ENCODE data around the gene SHISAL1. TPM values are rescaled to one million over a fixed set of nuclear protein-coding genes. Genes with fewer than 3 reads are reported as not detected.

Gene SHISAL1
- total and polyA plus RNA-seq, 10 of the 15 experiments (the other 5 are each of a cell fraction or from before 2014, with no cell fraction given) = not detected

DNA sequence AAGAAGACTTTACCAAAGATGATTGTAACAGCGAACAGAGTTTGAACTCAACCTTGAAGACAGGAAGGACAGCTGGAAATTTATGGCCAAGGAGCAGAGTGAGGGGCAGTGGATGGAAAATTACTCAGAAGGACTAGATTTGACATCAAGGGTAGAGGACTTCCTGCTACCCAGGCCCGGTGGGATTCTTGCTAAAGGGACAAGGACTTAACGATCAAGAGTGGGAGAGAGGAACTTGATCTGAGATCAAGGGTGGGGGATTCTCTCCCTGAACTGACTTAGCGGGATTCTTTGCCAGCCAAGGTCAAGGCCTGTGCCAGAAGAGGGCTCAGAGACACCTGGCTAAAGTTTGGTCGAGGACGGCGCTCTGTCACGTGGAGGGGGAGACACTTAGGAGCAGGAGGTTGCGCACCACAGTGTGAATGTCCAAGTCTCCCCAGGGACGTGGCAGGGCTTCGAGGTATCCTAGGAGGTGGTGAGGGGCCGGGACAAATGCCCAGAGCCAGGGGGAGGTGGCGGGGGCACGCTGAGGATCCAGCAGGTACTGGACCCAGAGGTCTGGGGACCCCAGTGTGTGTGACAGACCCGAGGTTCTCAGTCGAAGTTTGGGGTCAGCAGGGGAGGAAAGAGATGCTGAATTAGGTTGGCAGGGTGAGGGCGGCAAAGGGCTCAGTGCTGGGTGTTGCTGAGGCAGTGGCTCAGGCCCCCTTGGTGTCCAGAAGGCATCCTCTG is 46.1 kb upstream of the SHISAL1 start:
- BruUV-seq (replicated peaks) = no TSS peak
- no peaks in the 10 kb centered on the region for H3K36me3 ChIP-seq (ENCODE audit: control insufficient read depth in 2 of 2, insufficient read depth in 2 of 2, low read length in 1 of 2)
- H3K4me1 ChIP-seq (ENCODE audit: control insufficient read depth, insufficient read depth, low read length) = no peaks in the 10 kb centered on the region
- FAIRE-seq = no peak
- H3K9me3 ChIP-seq (replicated peaks; ENCODE audit: control insufficient read depth, insufficient read depth, low read length) = no peaks in the 10 kb centered on the region
- intact Hi-C loops (cut with micrococcal nuclease; ENCODE audit: unreplicated experiment) = no loop called here
- no peak overlapping the region for H2AFZ ChIP-seq (ENCODE audit: control insufficient read depth, low read depth, low read length)
- no peak for DNase-seq (ENCODE audit: low read depth, low spot score)
- in situ Hi-C loops (cut with MboI) = loop anchor here (25.0 kb wide), 1 partner anchor 528 kb away; no protein-coding TSS in a partner anchor
- H3K9ac ChIP-seq (ENCODE audit: control insufficient read depth, insufficient read depth, low read length) = no peak overlapping the region
- no peak overlapping the region for H3K27ac ChIP-seq (ENCODE audit: control insufficient read depth, insufficient read depth)
- no peak for ATAC-seq
- ChIA-PET CTCF (no interaction called here), POLR2A (no interaction called here), RAD21 (ENCODE audit: unreplicated experiment) (no interaction called here), SMC1A (ENCODE audit: uncharacterized antibody, unreplicated experiment) (no interaction called here)
- H3K79me2 ChIP-seq (ENCODE audit: control insufficient read depth, insufficient read depth, low read length) = no peaks in the 10 kb centered on the region
- no peak overlapping the region for H3K4me2 ChIP-seq (ENCODE audit: control insufficient read depth, insufficient read depth)
- peaks cover 2 to 3% of the 10 kb centered on the region in 2 experiments; a peak in 3 of 4 replicates for H3K27me3 ChIP-seq (replicated peaks in 1 of 2; ENCODE audit: control insufficient read depth in 2 of 2, insufficient read depth in 2 of 2, low read length in 1 of 2)
- TF ChIP-seq CREM (IDR thresholded peaks at IDR 0.05; ENCODE audit: low read depth) (no peak), TAF1 (IDR thresholded peaks at IDR 0.05; ENCODE audit: borderline replicate concordance, low read depth, low read length) (no peak), MTA3 (IDR thresholded peaks at IDR 0.05; ENCODE audit: borderline replicate concordance, low read length) (no peak), ESRRA (IDR thresholded peaks at IDR 0.05; ENCODE audit: low read length) (no peak), NFXL1 (IDR thresholded peaks at IDR 0.05; ENCODE audit: borderline replicate concordance) (no peak), ZNF207 (IDR thresholded peaks at IDR 0.05; ENCODE audit: borderline replicate concordance) (no peak)
- TF ChIP-seq, protein P1, sequence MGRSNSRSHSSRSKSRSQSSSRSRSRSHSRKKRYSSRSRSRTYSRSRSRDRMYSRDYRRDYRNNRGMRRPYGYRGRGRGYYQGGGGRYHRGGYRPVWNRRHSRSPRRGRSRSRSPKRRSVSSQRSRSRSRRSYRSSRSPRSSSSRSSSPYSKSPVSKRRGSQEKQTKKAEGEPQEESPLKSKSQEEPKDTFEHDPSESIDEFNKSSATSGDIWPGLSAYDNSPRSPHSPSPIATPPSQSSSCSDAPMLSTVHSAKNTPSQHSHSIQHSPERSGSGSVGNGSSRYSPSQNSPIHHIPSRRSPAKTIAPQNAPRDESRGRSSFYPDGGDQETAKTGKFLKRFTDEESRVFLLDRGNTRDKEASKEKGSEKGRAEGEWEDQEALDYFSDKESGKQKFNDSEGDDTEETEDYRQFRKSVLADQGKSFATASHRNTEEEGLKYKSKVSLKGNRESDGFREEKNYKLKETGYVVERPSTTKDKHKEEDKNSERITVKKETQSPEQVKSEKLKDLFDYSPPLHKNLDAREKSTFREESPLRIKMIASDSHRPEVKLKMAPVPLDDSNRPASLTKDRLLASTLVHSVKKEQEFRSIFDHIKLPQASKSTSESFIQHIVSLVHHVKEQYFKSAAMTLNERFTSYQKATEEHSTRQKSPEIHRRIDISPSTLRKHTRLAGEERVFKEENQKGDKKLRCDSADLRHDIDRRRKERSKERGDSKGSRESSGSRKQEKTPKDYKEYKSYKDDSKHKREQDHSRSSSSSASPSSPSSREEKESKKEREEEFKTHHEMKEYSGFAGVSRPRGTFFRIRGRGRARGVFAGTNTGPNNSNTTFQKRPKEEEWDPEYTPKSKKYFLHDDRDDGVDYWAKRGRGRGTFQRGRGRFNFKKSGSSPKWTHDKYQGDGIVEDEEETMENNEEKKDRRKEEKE (IDR thresholded peaks at IDR 0.05) = no peak
- TF ChIP-seq, protein P2, sequence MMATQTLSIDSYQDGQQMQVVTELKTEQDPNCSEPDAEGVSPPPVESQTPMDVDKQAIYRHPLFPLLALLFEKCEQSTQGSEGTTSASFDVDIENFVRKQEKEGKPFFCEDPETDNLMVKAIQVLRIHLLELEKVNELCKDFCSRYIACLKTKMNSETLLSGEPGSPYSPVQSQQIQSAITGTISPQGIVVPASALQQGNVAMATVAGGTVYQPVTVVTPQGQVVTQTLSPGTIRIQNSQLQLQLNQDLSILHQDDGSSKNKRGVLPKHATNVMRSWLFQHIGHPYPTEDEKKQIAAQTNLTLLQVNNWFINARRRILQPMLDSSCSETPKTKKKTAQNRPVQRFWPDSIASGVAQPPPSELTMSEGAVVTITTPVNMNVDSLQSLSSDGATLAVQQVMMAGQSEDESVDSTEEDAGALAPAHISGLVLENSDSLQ (IDR thresholded peaks at IDR 0.05) = no peak
- TF ChIP-seq, protein P3, sequence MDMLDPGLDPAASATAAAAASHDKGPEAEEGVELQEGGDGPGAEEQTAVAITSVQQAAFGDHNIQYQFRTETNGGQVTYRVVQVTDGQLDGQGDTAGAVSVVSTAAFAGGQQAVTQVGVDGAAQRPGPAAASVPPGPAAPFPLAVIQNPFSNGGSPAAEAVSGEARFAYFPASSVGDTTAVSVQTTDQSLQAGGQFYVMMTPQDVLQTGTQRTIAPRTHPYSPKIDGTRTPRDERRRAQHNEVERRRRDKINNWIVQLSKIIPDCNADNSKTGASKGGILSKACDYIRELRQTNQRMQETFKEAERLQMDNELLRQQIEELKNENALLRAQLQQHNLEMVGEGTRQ (IDR thresholded peaks at IDR 0.05; ENCODE audit: borderline replicate concordance, low read depth, low read length) = no peak
- 32% methylated on average over 14 of the region's 17 CpGs for WGBS (ENCODE audit: insufficient coverage, insufficient replicate concordance, low lambda C conversion rate, missing lambda C conversion rate)
- H3K4me3 ChIP-seq = no peak overlapping the region
- no peaks in the 10 kb centered on the region for H4K20me1 ChIP-seq (ENCODE audit: control insufficient read depth, insufficient read depth)

Measured in GM12878 (cell line).